Gastrocnemius medialis (tissue), 4 donors: ENCODE data around the gene PCNX3. TPM values are rescaled to one million over a fixed set of nuclear protein-coding genes. Genes with fewer than 3 reads are reported as not detected.
A peak's percentile ranks its signal among the peaks of the same experiment; 100 is the strongest.

Source experiments
- ATAC-seq, 2 donors: fragments of 150-250 bp; one replicate each; pipeline ENCODE4 v1.9.1; 2016
- DNase-seq, 2 donors: peaks; one replicate each; pipeline ENCODE4 v3.0.0-alpha.2; 2019
- H3K27ac ChIP-seq, 4 donors: fragments of 200-600 bp; sonication (generic); 1 replicate in 1 of 4; 2 replicates in 3 of 4; pipeline ENCODE4 v1.5.1; 2016 to 2018; ENCODE audit warnings: mild to moderate bottlenecking in 2 of 4, moderate library complexity in 1 of 4
- H3K27me3 ChIP-seq, 3 donors: fragments of 200-600 bp; sonication (generic) in 2 of 3; 1 replicate in 1 of 3; 2 replicates in 2 of 3; pipeline versions ENCODE4 v1.5.1 to v1.6.0; 2016 to 2019; ENCODE audit warnings: mild to moderate bottlenecking in 1 of 3, moderate library complexity in 1 of 3
- H3K36me3 ChIP-seq, 2 donors: fragments of 200-600 bp; sonication (generic) in 1 of 2; one replicate each; pipeline ENCODE4 v1.5.1; 2017 to 2018
- H3K4me1 ChIP-seq, 2 donors: fragments of 200-600 bp; sonication (generic) in 1 of 2; one replicate each; pipeline ENCODE4 v1.5.1; 2016 to 2017; ENCODE audit warnings: mild to moderate bottlenecking in 2 of 2
- H3K4me3 ChIP-seq, 4 donors: fragments of 200-600 bp; sonication (generic) in 3 of 4; 1 replicate in 1 of 4; 2 replicates in 3 of 4; pipeline ENCODE4 v1.5.1; 2016 to 2019; ENCODE audit warnings: mild to moderate bottlenecking in 2 of 4
- H3K9me3 ChIP-seq, 3 donors: fragments of 200-600 bp; sonication (generic) in 2 of 3; 1 replicate in 1 of 3; 2 replicates in 2 of 3; pipeline ENCODE4 v1.5.1; 2016 to 2019
- POLR2A ChIP-seq, 2 donors: fragments of 450-650 bp; IDR thresholded peaks; one replicate each; pipeline ENCODE4 v1.6.1; 2017; ENCODE audit warnings: antibody characterized with exemption in 2 of 2, mild to moderate bottlenecking in 2 of 2, moderate library complexity in 2 of 2
- in situ Hi-C, 4 donors: fragments of 200-750 bp; cut with MboI; loops; one replicate each; pipeline versions ENCODE4 v1.15.0 to v1.8.0; 2017; ENCODE audit warnings: low sequenced_read_pairs in 4 of 4
- intact Hi-C: fragments of 100-400 bp; cut with DNase I; formaldehyde crosslinking; loops from one replicate; pipeline ENCODE4 v1.15.1; 2023; ENCODE audit warnings: low total_unique reads
- total RNA-seq, 4 donors: library from RNA; depleted of rRNA; stranded (reverse); fragments of >200 nt; gene quantifications; one replicate each; pipeline versions ENCODE4 v1.1.0 to v1.2.3, GENCODE V29; 2016
- TF ChIP-seq, protein P1 (sequence below), 5 experiments: fragments of 450-650 bp in 3 of 5; fragments of 200-600 bp in 2 of 5; sonication (generic) in 2 of 5; IDR thresholded peaks in 4 of 5; conservative IDR thresholded peaks in 1 of 5; 1 replicate in 4 of 5; 2 replicates in 1 of 5; pipeline ENCODE4 v1.5.1; 2016 to 2019; ENCODE audit warnings: antibody characterized with exemption in 5 of 5, mild to moderate bottlenecking in 3 of 5, moderate library complexity in 3 of 5

The PCNX3 gene
- total RNA-seq, 4 donors from 2014 or later: 7.6 to 15.6 (median 13.1) TPM

DNA sequence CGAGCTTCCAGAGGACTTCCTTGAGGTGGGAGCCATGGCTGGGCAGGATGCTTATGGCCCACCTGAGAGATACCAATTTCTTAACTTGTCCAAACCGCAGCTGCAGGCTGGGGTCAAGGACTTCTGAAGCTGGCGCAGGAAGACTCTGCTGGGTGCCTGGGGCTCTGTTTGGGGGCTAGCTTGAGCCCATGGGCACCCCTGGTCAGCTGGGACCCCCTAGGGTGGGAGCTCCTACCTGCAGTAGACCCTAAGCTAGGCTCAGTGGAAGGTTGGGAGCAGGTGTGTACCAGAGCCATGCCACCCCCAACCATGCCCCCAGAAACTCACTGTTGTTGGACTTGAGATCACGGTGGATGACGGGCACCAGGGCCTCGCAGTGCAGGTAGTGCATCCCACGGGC lies 2.9 kb upstream of the PCNX3 start:
- in situ Hi-C loops (no loop called here), intact Hi-C loops (no loop called here)
- no peak for DNase-seq
- Histone ChIP-seq H3K27me3 (no peaks in the 10 kb centered on the region), H3K36me3 (peaks cover 0 to 8% of the 10 kb centered on the region in 2 donors), H3K4me3 (peak overlapping the region; percentile 60 to 82 (median 74)), H3K9me3 (no peaks in the 10 kb centered on the region), H3K4me1 (peaks cover 37 to 62% of the 10 kb centered on the region in 2 donors), H3K27ac (peak overlapping the region; percentile 82 to 93 (median 91))
- no peak for ATAC-seq
- TF ChIP-seq, protein P1, sequence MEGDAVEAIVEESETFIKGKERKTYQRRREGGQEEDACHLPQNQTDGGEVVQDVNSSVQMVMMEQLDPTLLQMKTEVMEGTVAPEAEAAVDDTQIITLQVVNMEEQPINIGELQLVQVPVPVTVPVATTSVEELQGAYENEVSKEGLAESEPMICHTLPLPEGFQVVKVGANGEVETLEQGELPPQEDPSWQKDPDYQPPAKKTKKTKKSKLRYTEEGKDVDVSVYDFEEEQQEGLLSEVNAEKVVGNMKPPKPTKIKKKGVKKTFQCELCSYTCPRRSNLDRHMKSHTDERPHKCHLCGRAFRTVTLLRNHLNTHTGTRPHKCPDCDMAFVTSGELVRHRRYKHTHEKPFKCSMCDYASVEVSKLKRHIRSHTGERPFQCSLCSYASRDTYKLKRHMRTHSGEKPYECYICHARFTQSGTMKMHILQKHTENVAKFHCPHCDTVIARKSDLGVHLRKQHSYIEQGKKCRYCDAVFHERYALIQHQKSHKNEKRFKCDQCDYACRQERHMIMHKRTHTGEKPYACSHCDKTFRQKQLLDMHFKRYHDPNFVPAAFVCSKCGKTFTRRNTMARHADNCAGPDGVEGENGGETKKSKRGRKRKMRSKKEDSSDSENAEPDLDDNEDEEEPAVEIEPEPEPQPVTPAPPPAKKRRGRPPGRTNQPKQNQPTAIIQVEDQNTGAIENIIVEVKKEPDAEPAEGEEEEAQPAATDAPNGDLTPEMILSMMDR (IDR thresholded peaks at IDR 0.05 in 4 of 5, conservative IDR thresholded peaks at IDR 0.05 in 1 of 5): no peak
- TF ChIP-seq POLR2A (IDR thresholded peaks at IDR 0.05): no peak

GRCh38 chr11:65613091-65613928 lies 2.3 kb upstream of the PCNX3 start:
- intact Hi-C loops: no loop called here
- H3K9me3 ChIP-seq: no peaks in the 10 kb centered on the region
- H3K4me1 ChIP-seq: peaks cover 36 to 58% of the 10 kb centered on the region in 2 donors
- H3K36me3 ChIP-seq: peaks cover 0 to 14% of the 10 kb centered on the region in 2 donors
- H3K27ac ChIP-seq: peak overlapping the region; percentile 82 to 93 (median 91)
- H3K27me3 ChIP-seq: no peaks in the 10 kb centered on the region
- DNase-seq (no peak), ATAC-seq (no peak)
- TF ChIP-seq, protein P1 (IDR thresholded peaks at IDR 0.05 in 4 of 5, conservative IDR thresholded peaks at IDR 0.05 in 1 of 5): no peak
- TF ChIP-seq POLR2A (IDR thresholded peaks at IDR 0.05): no peak
- in situ Hi-C loops: no loop called here
- H3K4me3 ChIP-seq: peak overlapping the region; percentile 60 to 82 (median 74)

GRCh38 chr11:65615950-65616574 lies 486 bp downstream of the PCNX3 start:
- intact Hi-C loops (loop anchor here (1.0 to 5.0 kb wide), 8 partner anchors 23 to 346 kb away; partner anchors contain the start of genes C11orf68, CFL1, DRAP1 and KAT5), in situ Hi-C loops (no loop called here)
- Histone ChIP-seq H3K4me3 (peak overlapping the region; percentile 79 to 85 (median 80)), H3K4me1 (peaks cover 24 to 38% of the 10 kb centered on the region in 2 donors), H3K9me3 (no peaks in the 10 kb centered on the region), H3K36me3 (peaks cover 0 to 41% of the 10 kb centered on the region in 2 donors), H3K27me3 (no peaks in the 10 kb centered on the region), H3K27ac (peak overlapping the region; percentile 82 to 93 (median 91))
- ATAC-seq (no peak), DNase-seq (no peak)
- TF ChIP-seq POLR2A (IDR thresholded peaks at IDR 0.05): no peak
- TF ChIP-seq, protein P1 (IDR thresholded peaks at IDR 0.05 in 4 of 5, conservative IDR thresholded peaks at IDR 0.05 in 1 of 5): no peak

DNA sequence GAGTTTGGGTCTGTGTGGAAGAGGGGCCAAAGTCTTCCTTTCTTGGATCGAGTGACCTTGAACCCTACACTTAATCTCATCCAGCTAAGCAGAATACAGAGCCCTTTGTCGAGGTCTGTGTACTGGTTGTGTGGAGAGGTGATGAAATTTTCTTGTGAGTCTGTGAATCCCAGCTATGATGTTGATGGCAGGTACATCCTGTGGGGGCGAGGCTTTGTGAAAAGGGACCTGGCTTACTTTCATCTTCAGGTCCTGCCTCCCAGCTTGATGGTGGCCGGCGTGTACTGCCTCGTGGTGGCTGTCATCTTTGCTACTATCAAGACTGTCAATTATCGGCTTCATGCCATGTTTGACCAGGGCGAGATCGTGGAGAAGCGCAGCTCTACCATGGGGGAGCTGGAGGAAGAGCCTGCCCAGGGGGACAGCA lies 1.0 kb downstream of the PCNX3 start:
- DNase-seq (no peak), ATAC-seq (no peak)
- intact Hi-C loops: loop anchor here (5.0 kb wide), 2 partner anchors 96 to 346 kb away; partner anchors contain the start of genes KAT5 and SART1

More for the DNA sequence above, 1.0 kb downstream of the PCNX3 start:
- H3K27ac ChIP-seq: peak overlapping the region; percentile 82 to 93 (median 91)
- TF ChIP-seq, protein P1 (IDR thresholded peaks at IDR 0.05 in 4 of 5, conservative IDR thresholded peaks at IDR 0.05 in 1 of 5): no peak
- in situ Hi-C loops: no loop called here
- H3K4me1 ChIP-seq: peaks cover 24 to 35% of the 10 kb centered on the region in 2 donors
- no peaks in the 10 kb centered on the region for H3K9me3 ChIP-seq
- H3K4me3 ChIP-seq: peak overlapping the region; percentile 79 to 85 (median 80)
- H3K36me3 ChIP-seq: peaks cover 0 to 41% of the 10 kb centered on the region in 2 donors
- H3K27me3 ChIP-seq: no peaks in the 10 kb centered on the region
